Activated CD8-positive, alpha-beta memory T cell treated with anti-CD3 and anti-CD28 coated beads, Interleukin-2, amount 50 U/mL, for 48 hours (primary cell): ENCODE results near the gene MTHFD1.

Experiments used
- DNase-seq: peaks from one replicate; pipeline ENCODE4 v3.0.0-alpha.2; 2020

The MTHFD1 gene

DNA sequence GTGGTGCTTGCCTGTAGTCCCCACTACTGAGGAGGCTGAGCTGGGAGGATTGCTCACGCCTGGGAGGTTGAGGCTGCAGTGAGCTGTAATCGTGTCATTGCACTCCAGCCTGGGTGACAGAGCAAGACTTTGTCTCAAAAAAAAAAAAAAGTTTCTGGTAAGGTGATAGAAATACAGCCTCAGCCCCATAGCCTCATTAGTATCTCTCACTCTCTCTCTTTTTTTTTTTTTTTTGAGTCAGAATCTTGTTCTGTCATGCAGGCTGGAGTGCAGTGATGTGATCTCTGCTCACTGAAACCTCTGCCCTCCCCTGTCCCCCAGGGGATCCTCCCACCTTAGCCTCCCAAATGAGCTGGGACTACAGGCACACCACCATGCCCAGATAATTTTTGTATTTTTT, 19.2 kb downstream of the MTHFD1 start:
- DNase-seq: no peak

- DNase-seq: no peak
These were observed 21.2 kb downstream of the MTHFD1 start for GRCh38 chr14:64409126-64409920.

- DNase-seq: no peak
These were observed 22.1 kb downstream of the MTHFD1 start for GRCh38 chr14:64410084-64410774.

- DNase-seq: no peak
These were observed 22.8 kb downstream of the MTHFD1 start for GRCh38 chr14:64411001-64411400.

DNA sequence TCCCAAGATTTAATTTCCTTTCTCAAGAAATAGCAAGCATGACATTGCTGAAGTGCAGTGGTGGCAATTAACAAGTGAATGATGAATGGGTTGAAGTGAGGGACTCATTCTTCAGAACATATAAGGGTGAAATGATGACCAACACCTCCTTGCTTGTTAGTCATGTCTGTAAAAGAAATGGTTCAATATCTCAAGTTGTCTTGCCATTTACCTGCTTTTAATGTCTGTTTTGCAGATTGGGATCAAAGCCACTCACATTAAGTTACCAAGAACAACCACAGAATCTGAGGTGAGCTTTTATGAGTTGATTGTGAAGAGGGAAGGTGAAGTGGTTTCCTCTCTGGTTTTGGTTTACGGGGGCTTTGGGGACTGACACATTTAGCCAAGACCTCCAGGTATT, 24.1 kb downstream of the MTHFD1 start:
- DNase-seq: no peak

DNA sequence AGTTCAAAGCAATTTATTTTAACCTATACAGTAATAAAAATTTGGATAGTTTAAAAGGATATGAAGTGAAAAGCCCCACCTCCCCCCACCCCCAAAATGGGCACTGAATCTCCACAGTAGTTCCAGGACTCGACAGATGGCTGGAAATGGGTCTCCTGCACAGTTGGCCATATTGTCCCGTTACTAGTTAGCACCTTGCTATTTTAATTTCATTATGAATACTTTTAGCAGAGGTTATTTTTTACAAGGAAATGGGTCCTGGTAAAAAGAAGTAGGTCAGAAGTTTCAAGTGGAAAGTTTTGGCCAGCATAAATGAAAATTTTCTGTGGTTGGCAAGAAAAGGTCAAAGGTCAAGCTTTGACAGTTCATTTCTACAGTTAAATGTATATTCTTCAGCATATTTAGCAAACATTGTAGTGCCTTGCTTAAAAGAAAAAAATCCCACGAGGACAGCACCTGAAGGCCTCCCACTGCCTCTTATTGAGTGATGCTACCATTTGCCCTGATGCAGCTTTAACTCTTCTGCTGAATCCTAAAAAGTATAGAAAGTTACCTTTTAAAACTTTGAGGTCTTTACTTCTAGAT, 28.3 kb downstream of the MTHFD1 start:
- no peak for DNase-seq

GRCh38 chr14:64417055-64417770, 29.1 kb downstream of the MTHFD1 start:
- no peak for DNase-seq

GRCh38 chr14:64417771-64418125, 29.6 kb downstream of the MTHFD1 start:
- no peak for DNase-seq

GRCh38 chr14:64419003-64419402, 30.9 kb downstream of the MTHFD1 start:
- DNase-seq: no peak

GRCh38 chr14:64421166-64421565, 33.0 kb downstream of the MTHFD1 start:
- no peak for DNase-seq

- DNase-seq: no peak
These were observed 33.9 kb downstream of the MTHFD1 start for GRCh38 chr14:64422005-64422404.

DNA sequence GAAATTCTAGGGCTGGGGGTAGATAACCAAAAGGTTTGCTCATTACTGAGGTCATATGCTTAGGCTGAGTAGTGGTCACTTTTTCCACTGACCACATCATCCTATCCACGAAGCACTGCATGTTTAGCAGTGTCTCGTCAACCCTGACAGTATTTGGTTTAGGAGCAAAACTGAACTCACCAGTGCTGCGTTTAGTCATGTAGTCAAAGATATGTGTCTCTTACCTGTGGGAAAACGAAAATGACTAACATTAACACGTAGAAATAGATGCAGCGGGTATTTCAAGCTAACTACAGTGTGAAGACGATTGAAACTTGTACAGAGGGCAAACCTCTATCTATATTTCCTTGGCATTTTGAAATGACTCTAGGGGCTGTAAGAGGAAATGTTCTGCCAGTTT, 34.6 kb downstream of the MTHFD1 start:
- DNase-seq: no peak

DNA sequence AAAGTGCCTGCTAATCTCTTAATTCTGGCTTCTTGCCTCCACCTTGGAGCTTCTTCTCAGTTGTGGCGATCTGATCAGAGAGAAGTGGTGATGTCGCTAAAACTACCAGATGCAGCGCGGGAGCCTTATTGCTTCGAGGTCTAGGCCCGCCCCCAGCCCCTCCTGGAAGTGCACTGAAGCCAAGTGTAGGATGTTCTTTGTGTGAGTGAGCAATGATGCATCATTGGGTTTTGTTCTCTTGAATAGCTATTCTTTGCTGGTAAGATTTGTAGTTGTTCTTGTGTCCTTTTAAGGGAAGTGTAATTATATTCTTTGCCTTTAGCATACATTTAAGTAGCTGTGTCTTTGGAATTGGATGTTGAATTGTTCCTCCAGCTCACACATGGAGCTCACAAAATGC, 35.8 kb downstream of the MTHFD1 start:
- DNase-seq: peak; percentile 59

- no peak for DNase-seq
These were observed 46.4 kb downstream of the MTHFD1 start for GRCh38 chr14:64434528-64434927.

- DNase-seq: no peak
These were observed 50.2 kb downstream of the MTHFD1 start for GRCh38 chr14:64438181-64438841.

- DNase-seq: no peak
These were observed 51.0 kb downstream of the MTHFD1 start for GRCh38 chr14:64439141-64439540.

DNA sequence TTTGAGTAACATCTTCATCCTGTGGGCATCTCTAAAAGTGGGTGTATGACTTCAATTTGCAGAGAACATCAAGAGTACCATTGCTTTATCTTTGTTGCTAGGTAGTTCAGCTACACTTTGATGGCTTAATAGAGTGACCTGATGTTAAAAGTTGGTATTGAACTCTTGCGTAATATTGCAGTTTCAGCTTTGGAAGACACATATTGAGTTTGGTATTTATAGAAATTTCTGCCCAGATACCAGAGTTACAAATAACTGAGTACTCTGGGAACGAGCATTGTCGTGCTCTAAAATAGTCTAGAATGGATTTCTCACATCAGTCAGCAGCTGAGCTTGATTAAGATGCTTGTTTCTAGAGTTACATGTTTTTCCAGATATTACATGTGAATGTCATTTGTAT, 52.3 kb downstream of the MTHFD1 start:
- no peak for DNase-seq

DNA sequence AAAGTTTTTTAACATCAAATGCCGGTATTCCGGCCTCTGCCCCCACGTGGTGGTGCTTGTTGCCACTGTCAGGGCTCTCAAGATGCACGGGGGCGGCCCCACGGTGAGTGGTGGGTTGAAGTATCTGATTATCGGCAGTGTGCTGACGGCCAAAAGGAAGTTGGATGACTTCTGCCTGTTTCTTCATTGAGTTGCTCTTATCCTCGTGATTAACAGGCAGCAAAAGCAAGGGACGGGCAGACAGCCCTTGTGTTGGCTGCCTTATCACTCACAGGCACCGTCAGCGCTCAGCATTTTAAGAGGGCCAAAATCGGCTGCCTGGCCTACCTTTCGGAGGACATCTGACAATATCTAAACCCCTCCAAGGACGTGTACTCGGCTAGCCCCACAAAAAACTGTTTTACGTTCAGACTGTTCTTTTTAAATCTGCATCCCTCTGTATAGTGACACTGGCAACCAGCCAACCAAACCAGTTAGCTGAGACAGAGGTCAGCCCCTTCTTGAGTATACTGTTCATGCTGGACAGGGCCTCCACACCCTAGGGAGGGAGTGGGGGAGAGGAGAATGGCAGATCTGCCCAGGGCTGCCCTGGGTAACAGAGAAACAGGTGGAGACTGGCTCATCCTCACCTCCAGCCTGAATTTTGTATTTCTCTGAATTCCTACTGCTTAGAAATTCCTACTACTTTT, 54.3 kb downstream of the MTHFD1 start:
- DNase-seq: no peak

- DNase-seq: no peak
These were observed 56.0 kb downstream of the MTHFD1 start for GRCh38 chr14:64444140-64444539.

DNA sequence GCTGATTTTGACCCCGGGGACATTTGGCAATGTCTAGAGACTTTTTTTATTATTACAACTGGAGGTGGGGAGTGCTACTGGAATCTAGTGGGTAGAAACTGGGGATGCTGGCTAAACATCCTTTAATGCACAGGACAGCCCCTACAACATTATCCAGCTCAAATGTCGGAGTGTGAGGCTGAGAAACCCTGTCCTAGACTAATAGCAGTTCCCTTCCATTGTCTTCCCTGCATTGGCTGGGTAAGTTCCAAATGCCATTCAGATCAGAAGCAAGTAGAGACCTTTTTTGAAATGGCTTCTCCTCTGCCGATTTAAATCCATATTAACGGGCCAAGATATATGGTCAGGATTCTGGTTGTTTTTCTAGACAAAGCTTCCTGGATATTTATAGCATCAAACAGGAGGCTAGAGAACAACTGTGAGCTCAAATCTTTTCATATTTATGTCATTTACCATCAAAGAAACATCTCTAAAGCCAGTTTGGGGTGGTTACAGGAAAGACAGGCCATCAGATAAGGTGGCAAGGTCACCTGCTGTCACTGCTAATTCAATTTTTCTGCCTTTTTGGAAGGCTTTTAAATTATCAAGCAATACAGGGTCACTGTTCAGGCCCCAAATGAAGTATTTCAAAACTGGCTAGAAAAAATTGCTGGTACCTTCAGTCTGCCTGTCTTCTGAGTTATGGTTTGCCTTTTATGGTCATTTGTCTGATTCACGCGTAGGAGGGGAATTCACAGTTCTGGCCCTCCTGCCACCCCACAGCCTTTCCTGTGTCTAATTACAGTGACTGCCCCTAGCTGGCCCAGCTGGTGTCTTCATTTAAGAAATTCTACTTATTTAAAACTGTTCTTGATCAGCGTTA, 57.1 kb downstream of the MTHFD1 start:
- peak; percentile 67 for DNase-seq
